ENCODE results near the gene ARSB. TPM values are rescaled to one million over a fixed set of nuclear protein-coding genes. Genes with fewer than 3 reads are reported as not detected.
A peak's percentile ranks its signal among the peaks of the same experiment; 100 is the strongest.

Gene ARSB
- total RNA-seq, 1 donor, result 32.7 TPM

GRCh38 chr5:78791501-78792100 is 193.5 kb downstream of the ARSB start:
- DNase-seq (ENCODE audit: low read depth), result no peak
- no peak overlapping the region for H3K4me3 ChIP-seq (ENCODE audit: low read depth, low read length)
- TF ChIP-seq CTCF (IDR thresholded peaks at IDR 0.05; ENCODE audit: insufficient read depth, low read length), result no peak

GRCh38 chr5:78787783-78788182 is 197.3 kb downstream of the ARSB start:
- peak; percentile 67 for DNase-seq (ENCODE audit: low read depth)
- H3K4me3 ChIP-seq (ENCODE audit: low read depth, low read length), result no peak overlapping the region
- TF ChIP-seq CTCF (IDR thresholded peaks at IDR 0.05; ENCODE audit: insufficient read depth, low read length), result no peak

- TF ChIP-seq CTCF (IDR thresholded peaks at IDR 0.05; ENCODE audit: insufficient read depth, low read length), result no peak
- no peak for DNase-seq (ENCODE audit: low read depth)
- H3K4me3 ChIP-seq (ENCODE audit: low read depth, low read length), result no peak overlapping the region
Measured at GRCh38 chr5:78785454-78785853, 199.7 kb downstream of the ARSB start.

GRCh38 chr5:78783434-78784130 is 201.5 kb downstream of the ARSB start:
- H3K4me3 ChIP-seq (ENCODE audit: low read depth, low read length), result no peak overlapping the region
- DNase-seq (ENCODE audit: low read depth), result peak; percentile 39
- TF ChIP-seq CTCF (IDR thresholded peaks at IDR 0.05; ENCODE audit: insufficient read depth, low read length), result no peak

GRCh38 chr5:78782728-78783127 is 202.4 kb downstream of the ARSB start:
- DNase-seq (ENCODE audit: low read depth), result no peak
- no peak overlapping the region for H3K4me3 ChIP-seq (ENCODE audit: low read depth, low read length)
- TF ChIP-seq CTCF (IDR thresholded peaks at IDR 0.05; ENCODE audit: insufficient read depth, low read length), result no peak

- DNase-seq (ENCODE audit: low read depth), result no peak
- H3K4me3 ChIP-seq (ENCODE audit: low read depth, low read length), result no peak overlapping the region
- no peak for TF ChIP-seq CTCF (IDR thresholded peaks at IDR 0.05; ENCODE audit: insufficient read depth, low read length)
Measured at GRCh38 chr5:78781611-78782286, 203.4 kb downstream of the ARSB start.
